Measurements from ENCODE around the gene ADAMTS12.

The ADAMTS12 gene

GRCh38 chr5:33641744-33642505, 249.9 kb downstream of the ADAMTS12 start:
- DNase-seq, result no peak

GRCh38 chr5:33639474-33639873, 252.3 kb downstream of the ADAMTS12 start:
- DNase-seq, result no peak

- DNase-seq, result no peak
Measured at GRCh38 chr5:33637011-33637410, 254.8 kb downstream of the ADAMTS12 start.

GRCh38 chr5:33635582-33635981, 256.2 kb downstream of the ADAMTS12 start:
- no peak for DNase-seq

- DNase-seq, result no peak
Measured at GRCh38 chr5:33633699-33634098, 258.1 kb downstream of the ADAMTS12 start.

GRCh38 chr5:33631786-33632185, 260.0 kb downstream of the ADAMTS12 start:
- no peak for DNase-seq

GRCh38 chr5:33631139-33631538, 260.7 kb downstream of the ADAMTS12 start:
- DNase-seq, result no peak

- no peak for DNase-seq
Measured at GRCh38 chr5:33629999-33630398, 261.8 kb downstream of the ADAMTS12 start.

GRCh38 chr5:33628796-33629195, 263.0 kb downstream of the ADAMTS12 start:
- DNase-seq, result no peak

GRCh38 chr5:33621514-33621913, 270.3 kb downstream of the ADAMTS12 start:
- DNase-seq, result no peak

- DNase-seq, result no peak
Measured at GRCh38 chr5:33614039-33614438, 277.8 kb downstream of the ADAMTS12 start.

GRCh38 chr5:33612386-33612785, 279.4 kb downstream of the ADAMTS12 start:
- no peak for DNase-seq

GRCh38 chr5:33611877-33612276, 279.9 kb downstream of the ADAMTS12 start:
- no peak for DNase-seq

- DNase-seq, result peak; percentile 70
Measured at GRCh38 chr5:33608344-33609041, 283.3 kb downstream of the ADAMTS12 start.

- DNase-seq, result no peak
Measured at GRCh38 chr5:33604503-33604902, 287.3 kb downstream of the ADAMTS12 start.

GRCh38 chr5:33601881-33602280, 289.9 kb downstream of the ADAMTS12 start:
- DNase-seq, result no peak

GRCh38 chr5:33595303-33595702, 296.5 kb downstream of the ADAMTS12 start:
- no peak for DNase-seq

GRCh38 chr5:33594006-33594405, 297.8 kb downstream of the ADAMTS12 start:
- DNase-seq, result no peak

- no peak for DNase-seq
Measured at GRCh38 chr5:33592245-33592644, 299.5 kb downstream of the ADAMTS12 start.

- DNase-seq, result no peak
Measured at GRCh38 chr5:33588654-33589372, 303.0 kb downstream of the ADAMTS12 start.

GRCh38 chr5:33583332-33583731, 308.5 kb downstream of the ADAMTS12 start:
- no peak for DNase-seq

- DNase-seq, result no peak
Measured at GRCh38 chr5:33582417-33582816, 309.4 kb downstream of the ADAMTS12 start.

- no peak for DNase-seq
Measured at GRCh38 chr5:33579789-33580188, 312.0 kb downstream of the ADAMTS12 start.

GRCh38 chr5:33579152-33579551, 312.6 kb downstream of the ADAMTS12 start:
- DNase-seq, result no peak

Data from NCI-H524 treated with DMSO at 0.1 percent for 48 hours (cell line).